ENCODE results near the gene GRM2. TPM values are rescaled to one million over a fixed set of nuclear protein-coding genes. Genes with fewer than 3 reads are reported as not detected.

GRM2 gene
- total RNA-seq, 1 experiment from 2014 or later = 0.57 TPM

DNA sequence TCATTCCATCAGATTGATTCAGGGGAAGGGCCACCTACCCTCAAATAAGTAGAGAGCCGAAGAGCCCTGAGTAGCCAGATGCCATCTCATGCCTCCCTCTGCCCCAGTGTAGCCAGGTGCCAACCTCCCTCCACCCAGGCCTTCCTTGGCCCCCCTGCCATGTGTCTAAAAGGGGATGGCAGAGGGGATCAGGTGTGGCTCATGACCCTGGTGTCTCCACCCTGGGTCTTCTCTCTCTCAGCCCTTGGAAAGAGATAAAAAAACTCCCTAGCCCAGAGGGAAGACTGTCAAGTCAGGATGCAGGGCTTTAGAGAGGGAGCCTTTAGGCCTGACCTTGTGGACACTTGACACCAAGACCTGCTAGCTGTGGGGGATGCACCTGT, 5.2 kb downstream of the GRM2 start:
- CTCF ChIA-PET = no interaction called here
- BruUV-seq (replicated peaks) = no TSS peak
- H3K27me3 Mint-ChIP-seq (ENCODE audit: unreplicated experiment) = peaks cover 12% of the 10 kb centered on the region
- no peak overlapping the region for H3K27ac Mint-ChIP-seq (ENCODE audit: unreplicated experiment)
- no peak for DNase-seq
- H3K4me3 Mint-ChIP-seq (ENCODE audit: low read depth, unreplicated experiment) = no peak overlapping the region
- no peaks in the 10 kb centered on the region for H3K9me3 Mint-ChIP-seq (ENCODE audit: low read depth, unreplicated experiment)
- intact Hi-C loops (cut with micrococcal nuclease; ENCODE audit: unreplicated experiment) = no loop called here
- no peaks in the 10 kb centered on the region for H3K36me3 Mint-ChIP-seq (ENCODE audit: insufficient read depth, unreplicated experiment)
- H3K4me1 Mint-ChIP-seq (ENCODE audit: low read depth, unreplicated experiment) = no peaks in the 10 kb centered on the region
- TF ChIP-seq, protein P1, sequence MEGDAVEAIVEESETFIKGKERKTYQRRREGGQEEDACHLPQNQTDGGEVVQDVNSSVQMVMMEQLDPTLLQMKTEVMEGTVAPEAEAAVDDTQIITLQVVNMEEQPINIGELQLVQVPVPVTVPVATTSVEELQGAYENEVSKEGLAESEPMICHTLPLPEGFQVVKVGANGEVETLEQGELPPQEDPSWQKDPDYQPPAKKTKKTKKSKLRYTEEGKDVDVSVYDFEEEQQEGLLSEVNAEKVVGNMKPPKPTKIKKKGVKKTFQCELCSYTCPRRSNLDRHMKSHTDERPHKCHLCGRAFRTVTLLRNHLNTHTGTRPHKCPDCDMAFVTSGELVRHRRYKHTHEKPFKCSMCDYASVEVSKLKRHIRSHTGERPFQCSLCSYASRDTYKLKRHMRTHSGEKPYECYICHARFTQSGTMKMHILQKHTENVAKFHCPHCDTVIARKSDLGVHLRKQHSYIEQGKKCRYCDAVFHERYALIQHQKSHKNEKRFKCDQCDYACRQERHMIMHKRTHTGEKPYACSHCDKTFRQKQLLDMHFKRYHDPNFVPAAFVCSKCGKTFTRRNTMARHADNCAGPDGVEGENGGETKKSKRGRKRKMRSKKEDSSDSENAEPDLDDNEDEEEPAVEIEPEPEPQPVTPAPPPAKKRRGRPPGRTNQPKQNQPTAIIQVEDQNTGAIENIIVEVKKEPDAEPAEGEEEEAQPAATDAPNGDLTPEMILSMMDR (IDR thresholded peaks at IDR 0.05; ENCODE audit: unreplicated experiment) = no peak

DNA sequence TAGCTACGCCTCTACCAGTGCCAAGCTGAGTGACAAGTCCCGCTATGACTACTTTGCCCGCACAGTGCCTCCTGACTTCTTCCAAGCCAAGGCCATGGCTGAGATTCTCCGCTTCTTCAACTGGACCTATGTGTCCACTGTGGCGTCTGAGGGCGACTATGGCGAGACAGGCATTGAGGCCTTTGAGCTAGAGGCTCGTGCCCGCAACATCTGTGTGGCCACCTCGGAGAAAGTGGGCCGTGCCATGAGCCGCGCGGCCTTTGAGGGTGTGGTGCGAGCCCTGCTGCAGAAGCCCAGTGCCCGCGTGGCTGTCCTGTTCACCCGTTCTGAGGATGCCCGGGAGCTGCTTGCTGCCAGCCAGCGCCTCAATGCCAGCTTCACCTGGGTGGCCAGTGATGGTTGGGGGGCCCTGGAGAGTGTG, 5.7 kb downstream of the GRM2 start:
- H3K36me3 Mint-ChIP-seq (ENCODE audit: insufficient read depth, unreplicated experiment) = no peaks in the 10 kb centered on the region
- no peak for DNase-seq

DNA sequence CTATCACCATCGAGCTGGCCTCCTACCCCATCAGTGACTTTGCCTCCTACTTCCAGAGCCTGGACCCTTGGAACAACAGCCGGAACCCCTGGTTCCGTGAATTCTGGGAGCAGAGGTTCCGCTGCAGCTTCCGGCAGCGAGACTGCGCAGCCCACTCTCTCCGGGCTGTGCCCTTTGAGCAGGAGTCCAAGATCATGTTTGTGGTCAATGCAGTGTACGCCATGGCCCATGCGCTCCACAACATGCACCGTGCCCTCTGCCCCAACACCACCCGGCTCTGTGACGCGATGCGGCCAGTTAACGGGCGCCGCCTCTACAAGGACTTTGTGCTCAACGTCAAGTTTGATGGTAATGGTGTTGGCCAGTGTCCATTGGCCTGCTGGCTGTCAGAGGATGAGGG, 6.1 kb downstream of the GRM2 start:
- no peaks in the 10 kb centered on the region for H3K9me3 Mint-ChIP-seq (ENCODE audit: low read depth, unreplicated experiment)
- H3K4me3 Mint-ChIP-seq (ENCODE audit: low read depth, unreplicated experiment) = no peak overlapping the region
- CTCF ChIA-PET = no interaction called here
- H3K4me1 Mint-ChIP-seq (ENCODE audit: low read depth, unreplicated experiment) = no peaks in the 10 kb centered on the region
- H3K27me3 Mint-ChIP-seq (ENCODE audit: unreplicated experiment) = peaks cover 12% of the 10 kb centered on the region
- H3K36me3 Mint-ChIP-seq (ENCODE audit: insufficient read depth, unreplicated experiment) = no peaks in the 10 kb centered on the region
- intact Hi-C loops (cut with micrococcal nuclease; ENCODE audit: unreplicated experiment) = no loop called here
- no peak overlapping the region for H3K27ac Mint-ChIP-seq (ENCODE audit: unreplicated experiment)
- no peak for DNase-seq
- BruUV-seq (replicated peaks) = no TSS peak
- TF ChIP-seq, protein P1 (IDR thresholded peaks at IDR 0.05; ENCODE audit: unreplicated experiment) = no peak

More for the DNA sequence above, 5.7 kb downstream of the GRM2 start:
- intact Hi-C loops (cut with micrococcal nuclease; ENCODE audit: unreplicated experiment) = no loop called here
- Mint-ChIP-seq H3K4me1 (ENCODE audit: low read depth, unreplicated experiment) (no peaks in the 10 kb centered on the region), H3K9me3 (ENCODE audit: low read depth, unreplicated experiment) (no peaks in the 10 kb centered on the region), H3K4me3 (ENCODE audit: low read depth, unreplicated experiment) (no peak overlapping the region), H3K27me3 (ENCODE audit: unreplicated experiment) (peaks cover 12% of the 10 kb centered on the region), H3K27ac (ENCODE audit: unreplicated experiment) (no peak overlapping the region)
- TF ChIP-seq, protein P1 (IDR thresholded peaks at IDR 0.05; ENCODE audit: unreplicated experiment) = no peak
- no TSS peak for BruUV-seq (replicated peaks)
- CTCF ChIA-PET = no interaction called here

DNA sequence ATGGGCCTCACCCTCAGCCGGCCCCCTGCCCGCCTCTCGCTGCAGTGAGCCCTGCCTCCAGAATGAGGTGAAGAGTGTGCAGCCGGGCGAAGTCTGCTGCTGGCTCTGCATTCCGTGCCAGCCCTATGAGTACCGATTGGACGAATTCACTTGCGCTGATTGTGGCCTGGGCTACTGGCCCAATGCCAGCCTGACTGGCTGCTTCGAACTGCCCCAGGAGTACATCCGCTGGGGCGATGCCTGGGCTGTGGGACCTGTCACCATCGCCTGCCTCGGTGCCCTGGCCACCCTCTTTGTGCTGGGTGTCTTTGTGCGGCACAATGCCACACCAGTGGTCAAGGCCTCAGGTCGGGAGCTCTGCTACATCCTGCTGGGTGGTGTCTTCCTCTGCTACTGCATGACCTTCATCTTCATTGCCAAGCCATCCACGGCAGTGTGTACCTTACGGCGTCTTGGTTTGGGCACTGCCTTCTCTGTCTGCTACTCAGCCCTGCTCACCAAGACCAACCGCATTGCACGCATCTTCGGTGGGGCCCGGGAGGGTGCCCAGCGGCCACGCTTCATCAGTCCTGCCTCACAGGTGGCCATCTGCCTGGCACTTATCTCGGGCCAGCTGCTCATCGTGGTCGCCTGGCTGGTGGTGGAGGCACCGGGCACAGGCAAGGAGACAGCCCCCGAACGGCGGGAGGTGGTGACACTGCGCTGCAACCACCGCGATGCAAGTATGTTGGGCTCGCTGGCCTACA, 8.5 kb downstream of the GRM2 start:
- no TSS peak for BruUV-seq (replicated peaks)
- CTCF ChIA-PET = interaction anchor here (1.2 kb wide), 1 partner anchor 84 kb away, joined by 4 read pairs; no protein-coding TSS in a partner anchor

More for the DNA sequence above, 8.5 kb downstream of the GRM2 start:
- peaks cover 12% of the 10 kb centered on the region for H3K27me3 Mint-ChIP-seq (ENCODE audit: unreplicated experiment)
- no peak overlapping the region for H3K27ac Mint-ChIP-seq (ENCODE audit: unreplicated experiment)
- H3K36me3 Mint-ChIP-seq (ENCODE audit: insufficient read depth, unreplicated experiment) = no peaks in the 10 kb centered on the region
- intact Hi-C loops (cut with micrococcal nuclease; ENCODE audit: unreplicated experiment) = no loop called here
- H3K4me1 Mint-ChIP-seq (ENCODE audit: low read depth, unreplicated experiment) = no peaks in the 10 kb centered on the region
- H3K9me3 Mint-ChIP-seq (ENCODE audit: low read depth, unreplicated experiment) = no peaks in the 10 kb centered on the region
- no peak overlapping the region for H3K4me3 Mint-ChIP-seq (ENCODE audit: low read depth, unreplicated experiment)
- TF ChIP-seq, protein P1 (IDR thresholded peaks at IDR 0.05; ENCODE audit: unreplicated experiment) = no peak
- DNase-seq = no peak

All from Calu3 (cell line).